ENCODE measurements around the gene CRIP1.

The CRIP1 gene, protein sequence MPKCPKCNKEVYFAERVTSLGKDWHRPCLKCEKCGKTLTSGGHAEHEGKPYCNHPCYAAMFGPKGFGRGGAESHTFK

GRCh38 chr14:105486163-105486973 lies at the start of gene CRIP1:
Gene CRIP1, plus strand, starts transcription at chr14:105486886. Its CDS starts 374 bp downstream, at chr14:105487260.
- no peak for DNase-seq

DNA sequence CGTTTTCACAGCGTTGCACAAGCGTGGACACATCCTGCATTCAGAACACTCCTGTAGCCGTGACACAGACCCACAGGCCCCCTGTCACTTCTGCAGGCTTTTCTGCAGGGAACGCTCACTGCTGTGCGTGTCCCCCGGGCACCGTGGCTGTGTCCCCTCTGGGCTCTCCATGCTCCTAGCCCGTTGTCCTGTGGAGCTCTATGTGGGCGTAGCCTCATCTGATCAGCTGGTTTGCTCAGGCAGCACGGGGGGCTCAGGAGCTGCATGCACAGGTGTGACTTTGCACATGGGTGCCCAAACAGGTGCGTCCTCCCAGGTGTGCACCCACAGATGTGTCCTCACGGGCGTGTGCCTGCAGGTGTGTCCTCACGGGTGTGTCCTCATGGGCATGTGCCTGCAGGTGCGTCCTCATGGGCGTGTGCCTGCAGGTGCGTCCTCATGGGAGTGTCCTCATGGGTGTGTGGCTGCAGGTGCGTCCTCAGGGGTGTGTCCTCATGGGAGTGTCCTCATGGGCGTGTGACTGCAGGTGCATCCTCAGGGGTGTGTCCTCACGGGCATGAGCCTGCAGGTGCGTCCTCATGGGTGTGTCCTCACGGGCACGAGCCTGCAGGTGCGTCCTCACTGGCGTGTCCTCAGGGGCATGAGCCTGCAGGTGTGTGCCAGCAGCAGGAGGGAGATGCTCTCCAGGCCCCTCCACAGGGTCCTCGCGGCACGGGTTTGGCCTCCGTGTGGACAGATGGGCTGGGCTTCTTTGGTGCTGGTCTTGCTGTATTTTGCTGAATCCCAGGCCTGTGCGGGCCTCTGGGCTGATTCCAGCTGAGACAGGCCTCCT lies 49.6 kb upstream of the CRIP1 start:
- DNase-seq: no peak

GRCh38 chr14:105437723-105438500 lies 48.8 kb upstream of the CRIP1 start:
- no peak for DNase-seq

GRCh38 chr14:105439179-105439578 lies 47.5 kb upstream of the CRIP1 start:
- no peak for DNase-seq

DNA sequence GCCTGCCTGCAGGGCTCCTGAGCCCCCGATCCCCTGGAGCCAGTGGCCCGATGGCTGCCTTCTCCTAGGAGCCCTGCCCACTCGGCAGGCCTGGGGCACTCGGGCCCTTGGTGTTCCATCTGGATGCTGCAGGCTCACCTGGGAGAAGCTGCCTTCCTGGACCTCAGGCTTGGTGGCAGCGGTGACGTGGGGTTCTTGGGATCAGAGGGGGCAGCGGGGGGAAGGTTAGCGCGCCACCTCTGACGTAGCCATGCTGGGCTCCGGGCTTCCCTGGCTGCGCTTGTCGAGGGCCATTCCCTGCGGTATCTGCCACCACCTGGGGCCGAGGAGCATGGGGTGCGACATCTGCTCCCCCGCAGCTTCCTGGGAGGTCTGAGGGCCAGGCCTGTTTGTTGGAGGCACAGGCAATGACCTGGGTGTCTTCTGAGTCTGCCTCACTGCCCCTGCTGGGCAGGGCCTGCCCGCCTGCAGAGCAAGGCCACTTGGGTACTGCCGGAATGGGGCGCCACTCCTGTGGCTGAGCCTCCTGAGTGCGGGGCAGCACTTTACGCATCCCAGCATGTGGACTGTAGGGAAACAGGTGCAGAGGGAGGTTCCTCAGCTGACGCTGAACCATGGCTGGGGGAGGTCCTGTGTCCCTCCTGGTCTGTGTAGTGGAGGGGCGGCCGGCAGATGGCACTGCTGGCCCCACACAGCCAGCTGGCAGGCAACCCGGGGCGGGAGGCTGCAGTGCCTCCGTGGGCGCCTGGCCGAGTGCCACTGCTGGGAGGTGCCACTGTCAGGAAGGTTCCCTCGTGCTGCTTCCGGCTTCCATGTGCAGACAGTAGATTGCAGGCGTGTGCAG lies 46.8 kb upstream of the CRIP1 start:
- no peak for DNase-seq

DNA sequence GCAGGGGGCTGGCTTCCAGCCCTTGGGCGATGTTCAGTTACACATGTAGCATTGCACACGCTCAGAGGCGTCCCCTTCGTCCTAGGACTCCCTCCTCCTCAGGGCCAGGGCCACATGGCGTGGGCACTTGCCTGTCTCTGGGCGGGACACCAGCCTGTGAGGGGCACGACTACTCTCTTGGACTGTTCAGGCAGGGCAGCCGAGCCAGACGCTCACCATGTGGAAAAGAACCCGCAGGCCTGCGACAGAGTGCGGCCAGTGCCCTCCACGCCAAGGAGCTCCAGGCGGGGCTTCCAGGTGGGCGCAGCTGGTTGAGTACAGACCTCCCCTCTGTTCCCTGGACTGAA lies 46.2 kb upstream of the CRIP1 start:
- DNase-seq: no peak

DNA sequence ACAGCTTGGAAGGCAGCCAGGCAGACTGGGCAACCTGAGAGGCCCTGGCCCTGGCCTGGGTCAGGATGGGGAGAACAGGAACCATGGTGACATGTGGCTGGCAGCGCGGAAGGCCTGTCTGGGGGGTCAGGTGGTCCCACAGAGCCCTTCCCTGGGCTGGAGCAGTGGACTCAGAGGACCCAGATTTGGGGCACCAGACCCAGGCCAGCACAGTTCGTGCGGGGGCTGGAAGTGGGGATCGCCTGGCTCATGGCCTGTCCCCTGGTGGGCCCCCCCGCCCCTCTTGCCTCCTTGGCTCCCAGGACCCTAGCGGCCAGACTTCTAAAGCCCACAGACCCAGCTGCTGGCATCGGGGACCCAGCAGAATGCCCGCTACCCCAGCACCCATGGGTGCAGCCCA lies 45.7 kb upstream of the CRIP1 start:
- no peak for DNase-seq

GRCh38 chr14:105442125-105442524 lies 44.6 kb upstream of the CRIP1 start:
- DNase-seq: no peak

- no peak for DNase-seq
Measured at GRCh38 chr14:105442834-105443233, 43.9 kb upstream of the CRIP1 start.

DNA sequence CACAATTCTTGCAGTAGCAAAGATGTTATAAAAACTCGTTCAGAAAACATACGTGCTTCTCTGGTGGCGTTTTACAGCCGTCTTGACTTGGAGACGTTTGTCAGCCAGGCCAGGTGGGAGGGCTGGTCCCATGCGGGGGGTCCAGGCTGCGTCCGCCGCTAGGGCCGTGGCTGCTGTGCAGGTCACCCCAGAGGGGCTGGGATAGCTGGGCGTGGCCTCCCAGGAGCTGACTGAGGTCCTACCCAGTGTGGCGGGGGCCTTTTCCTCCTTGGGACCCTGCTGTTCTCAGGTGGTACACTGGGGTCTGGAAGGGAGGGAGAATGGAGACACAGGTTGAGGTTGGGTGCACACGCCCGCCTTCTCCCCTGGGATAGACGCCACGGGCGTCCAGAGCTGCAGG lies 41.8 kb upstream of the CRIP1 start:
- no peak for DNase-seq

DNA sequence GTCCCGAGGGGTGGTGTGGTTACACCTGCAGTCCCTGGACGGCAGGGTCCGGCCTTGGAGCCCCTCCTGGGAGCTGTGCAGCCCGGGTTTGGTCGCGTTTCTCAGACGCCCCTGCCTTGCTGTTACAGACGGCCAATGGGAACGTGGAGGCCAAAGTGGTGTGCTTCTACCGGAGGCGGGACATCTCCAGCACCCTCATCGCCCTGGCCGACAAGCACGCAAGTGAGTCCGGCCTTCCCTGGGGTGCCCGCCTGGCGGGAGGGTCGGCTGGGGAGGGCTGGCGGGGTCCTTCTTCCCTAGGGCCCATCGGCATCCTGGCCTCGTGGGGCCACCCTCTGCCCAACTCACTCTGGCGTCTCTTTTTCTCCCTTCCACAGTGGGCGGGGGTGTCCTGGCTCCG lies 41.4 kb upstream of the CRIP1 start:
- DNase-seq: no peak

GRCh38 chr14:105445901-105446845 lies 40.5 kb upstream of the CRIP1 start:
- no peak for DNase-seq

DNA sequence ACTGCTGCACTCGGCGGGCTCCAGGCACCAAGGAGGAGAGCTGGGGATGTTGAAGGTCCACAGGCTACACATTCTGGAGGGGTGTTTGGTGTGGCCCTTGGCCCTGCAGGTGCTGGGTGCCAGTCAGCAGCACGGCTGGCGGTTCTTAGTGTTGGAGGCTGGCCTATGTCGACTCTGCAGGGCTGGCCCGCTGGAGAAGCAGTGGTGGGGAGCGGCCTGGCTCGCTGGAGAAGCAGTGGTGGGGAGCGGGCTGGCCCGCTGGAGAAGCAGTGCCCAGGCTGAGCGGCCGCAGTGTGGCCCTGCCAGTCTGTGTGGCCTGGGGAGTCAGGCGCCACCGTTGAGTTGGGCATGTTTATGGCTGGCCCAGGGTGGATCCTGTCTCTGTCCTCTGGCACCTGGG lies 39.7 kb upstream of the CRIP1 start:
- no peak for DNase-seq

GRCh38 chr14:105447651-105448640 lies 38.7 kb upstream of the CRIP1 start:
- DNase-seq: no peak

- peak; percentile 79 for DNase-seq
Measured at GRCh38 chr14:105448706-105449111, 38.0 kb upstream of the CRIP1 start.

DNA sequence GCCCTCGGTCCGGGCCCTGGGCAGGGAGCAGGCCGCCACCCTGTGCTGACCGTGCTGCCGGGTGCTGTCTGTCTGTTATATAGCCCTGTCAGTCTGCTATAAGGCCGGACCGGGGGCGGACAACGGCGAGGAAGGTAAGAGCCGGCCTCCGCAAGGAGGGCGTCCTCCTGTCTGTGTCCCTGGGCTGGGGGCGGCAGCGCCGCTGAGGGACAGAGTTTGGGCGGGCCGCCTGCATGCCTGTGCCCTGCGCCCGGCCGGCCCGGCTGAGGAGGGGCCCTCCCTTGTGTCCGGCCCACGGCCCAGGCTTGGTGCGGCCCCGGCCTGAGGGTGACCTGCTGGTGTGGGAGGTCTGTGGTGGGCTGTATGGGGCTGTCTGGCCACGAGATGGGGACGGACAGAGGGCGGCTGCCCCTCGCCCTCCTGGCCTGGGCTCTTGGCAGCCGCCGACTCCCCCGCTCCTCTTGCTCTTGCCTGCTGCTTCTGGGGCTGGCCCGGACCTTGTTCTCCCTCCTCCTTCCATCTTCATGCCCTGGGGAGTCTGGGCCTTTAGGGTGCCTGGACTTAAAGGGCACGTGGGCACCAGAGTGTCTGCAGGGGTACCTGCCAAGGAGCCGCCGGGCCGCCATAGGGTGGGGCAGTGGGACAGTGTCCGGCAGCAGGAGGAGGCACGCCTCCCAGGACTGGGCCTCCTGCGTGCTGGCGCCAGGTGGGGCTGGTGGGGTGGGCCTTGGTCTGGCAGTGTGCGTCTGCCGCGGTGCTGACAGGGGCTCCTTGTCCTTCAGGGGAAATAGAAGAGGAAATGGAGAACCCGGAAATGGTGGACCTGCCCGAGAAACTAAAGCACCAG lies 37.2 kb upstream of the CRIP1 start:
- DNase-seq: no peak

DNA sequence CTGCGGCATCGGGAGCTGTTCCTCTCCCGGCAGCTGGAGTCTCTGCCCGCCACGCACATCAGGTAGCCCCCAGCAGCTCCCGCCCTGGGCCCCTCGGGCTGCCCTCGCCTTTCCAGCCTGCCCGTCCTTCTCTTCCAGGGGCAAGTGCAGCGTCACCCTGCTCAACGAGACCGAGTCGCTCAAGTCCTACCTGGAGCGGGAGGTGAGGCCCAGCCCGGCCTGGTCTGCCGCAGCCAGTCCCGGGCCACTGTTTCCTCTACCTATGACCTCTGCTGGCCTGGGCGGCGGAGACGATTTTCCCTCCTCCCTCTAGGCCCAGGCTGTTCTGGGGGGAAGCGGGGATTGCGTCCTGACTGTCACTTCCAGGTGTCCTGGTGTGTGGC lies 36.6 kb upstream of the CRIP1 start:
- no peak for DNase-seq

GRCh38 chr14:105450864-105451720 lies 35.6 kb upstream of the CRIP1 start:
- DNase-seq: no peak

Measured in right forelimb (tissue), 1 donor.